ENCODE measurements around the gene CORIN.
"Not testable (repeated sequence)": the region's sequence is repeated elsewhere in the genome, so short reads cannot be mapped to it uniquely, and the experiment has no call there.

Gene CORIN

GRCh38 chr4:47555920-47556319, 281.9 kb downstream of the CORIN start:
- H3K18ac ChIP-seq (ENCODE audit: low read depth in 1 of 2, low read length in 2 of 2); H3K14ac ChIP-seq (ENCODE audit: low read length in 2 of 2); H3K4me3 ChIP-seq (ENCODE audit: insufficient read depth in 1 of 2, low read depth in 1 of 2, low read length in 2 of 2); H4K91ac ChIP-seq (ENCODE audit: low read length); H2AK5ac ChIP-seq (ENCODE audit: low read length, severe bottlenecking); H3K27ac ChIP-seq (ENCODE audit: low read length, poor library complexity, severe bottlenecking); H2BK120ac ChIP-seq (ENCODE audit: low read depth, low read length); H2BK12ac ChIP-seq (ENCODE audit: low read length in 2 of 2); H2AFZ ChIP-seq (ENCODE audit: low read depth, low read length); H3K4me1 ChIP-seq (ENCODE audit: control insufficient read depth, insufficient read depth, low read depth, low read length); H3K9ac ChIP-seq (ENCODE audit: low read length); H3K4ac ChIP-seq (ENCODE audit: low read depth in 1 of 2, low read length in 2 of 2); H2BK15ac ChIP-seq (ENCODE audit: low read depth, poor library complexity, severe bottlenecking); DNase-seq; H3K4me2 ChIP-seq (ENCODE audit: low read length, poor library complexity, severe bottlenecking); H3K9me3 ChIP-seq (ENCODE audit: control insufficient read depth, low read length); H3K79me1 ChIP-seq (replicated peaks; ENCODE audit: low read length, poor library complexity, severe bottlenecking); H2BK5ac ChIP-seq (ENCODE audit: low read depth, low read length, poor library complexity, severe bottlenecking); H3K23ac ChIP-seq (ENCODE audit: low read length in 2 of 2); H3K27me3 ChIP-seq (ENCODE audit: control insufficient read depth in 1 of 2, insufficient read depth in 1 of 2, low read length in 2 of 2); H4K8ac ChIP-seq (ENCODE audit: low read length): not testable (repeated sequence)
- H3K36me3 ChIP-seq (ENCODE audit: control insufficient read depth in 1 of 2, insufficient read depth in 2 of 2, low read depth in 1 of 2, low read length in 2 of 2), result peaks cover 15 to 47% of the 10 kb centered on the region in 2 experiments
- 89% methylated on average over 3 of the region's 3 CpGs for WGBS

- no peak overlapping the region for H2AFZ ChIP-seq (ENCODE audit: low read depth, low read length)
- DNase-seq, result no peak
- no peaks in the 10 kb centered on the region for H3K9me3 ChIP-seq (ENCODE audit: control insufficient read depth, low read length)
- no peaks in the 10 kb centered on the region for H3K27me3 ChIP-seq (ENCODE audit: control insufficient read depth in 1 of 2, insufficient read depth in 1 of 2, low read length in 2 of 2)
- no peak overlapping the region for H3K4me2 ChIP-seq (ENCODE audit: low read length, poor library complexity, severe bottlenecking)
- H3K27ac ChIP-seq (ENCODE audit: low read length, poor library complexity, severe bottlenecking), result no peak overlapping the region
- no peak overlapping the region for H2AK5ac ChIP-seq (ENCODE audit: low read length, severe bottlenecking)
- H3K23ac ChIP-seq (ENCODE audit: low read length in 2 of 2), result no peak overlapping the region
- no peak overlapping the region for H3K4ac ChIP-seq (ENCODE audit: low read depth in 1 of 2, low read length in 2 of 2)
- no peak overlapping the region for H3K9ac ChIP-seq (ENCODE audit: low read length)
- H3K4me3 ChIP-seq (ENCODE audit: insufficient read depth in 1 of 2, low read depth in 1 of 2, low read length in 2 of 2), result no peak overlapping the region
- H3K36me3 ChIP-seq (ENCODE audit: control insufficient read depth in 1 of 2, insufficient read depth in 2 of 2, low read depth in 1 of 2, low read length in 2 of 2), result peaks cover 16 to 41% of the 10 kb centered on the region in 2 experiments
- no peaks in the 10 kb centered on the region for H3K79me1 ChIP-seq (replicated peaks; ENCODE audit: low read length, poor library complexity, severe bottlenecking)
- no peaks in the 10 kb centered on the region for H3K4me1 ChIP-seq (ENCODE audit: control insufficient read depth, insufficient read depth, low read depth, low read length)
- no CpG with 5 or more reads among the region's 2 CpGs for WGBS
- no peak overlapping the region for H2BK5ac ChIP-seq (ENCODE audit: low read depth, low read length, poor library complexity, severe bottlenecking)
- H4K8ac ChIP-seq (ENCODE audit: low read length), result no peak overlapping the region
- no peak overlapping the region for H2BK120ac ChIP-seq (ENCODE audit: low read depth, low read length)
- H3K18ac ChIP-seq (ENCODE audit: low read depth in 1 of 2, low read length in 2 of 2), result no peak overlapping the region
- H2BK15ac ChIP-seq (ENCODE audit: low read depth, poor library complexity, severe bottlenecking), result no peak overlapping the region
- H4K91ac ChIP-seq (ENCODE audit: low read length), result no peak overlapping the region
- H2BK12ac ChIP-seq (ENCODE audit: low read length in 2 of 2), result no peak overlapping the region
- H3K14ac ChIP-seq (ENCODE audit: low read length in 2 of 2), result no peak overlapping the region
These were observed 284.3 kb downstream of the CORIN start for GRCh38 chr4:47553329-47554125.

- H3K23ac ChIP-seq (ENCODE audit: low read length in 2 of 2), result no peak overlapping the region
- H3K18ac ChIP-seq (ENCODE audit: low read depth in 1 of 2, low read length in 2 of 2), result no peak overlapping the region
- no peak overlapping the region for H2AK5ac ChIP-seq (ENCODE audit: low read length, severe bottlenecking)
- no peak overlapping the region for H3K4me2 ChIP-seq (ENCODE audit: low read length, poor library complexity, severe bottlenecking)
- H3K4me1 ChIP-seq (ENCODE audit: control insufficient read depth, insufficient read depth, low read depth, low read length), result no peaks in the 10 kb centered on the region
- peaks cover 11 to 47% of the 10 kb centered on the region in 2 experiments for H3K36me3 ChIP-seq (ENCODE audit: control insufficient read depth in 1 of 2, insufficient read depth in 2 of 2, low read depth in 1 of 2, low read length in 2 of 2)
- no peak overlapping the region for H2BK12ac ChIP-seq (ENCODE audit: low read length in 2 of 2)
- H3K4ac ChIP-seq (ENCODE audit: low read depth in 1 of 2, low read length in 2 of 2), result no peak overlapping the region
- no peak overlapping the region for H3K9ac ChIP-seq (ENCODE audit: low read length)
- no peak overlapping the region for H2BK15ac ChIP-seq (ENCODE audit: low read depth, poor library complexity, severe bottlenecking)
- no peak overlapping the region for H2BK5ac ChIP-seq (ENCODE audit: low read depth, low read length, poor library complexity, severe bottlenecking)
- peak; percentile 10 for DNase-seq
- no peak overlapping the region for H3K27ac ChIP-seq (ENCODE audit: low read length, poor library complexity, severe bottlenecking)
- H3K14ac ChIP-seq (ENCODE audit: low read length in 2 of 2), result no peak overlapping the region
- H2BK120ac ChIP-seq (ENCODE audit: low read depth, low read length), result no peak overlapping the region
- no peak overlapping the region for H4K8ac ChIP-seq (ENCODE audit: low read length)
- H3K9me3 ChIP-seq (ENCODE audit: control insufficient read depth, low read length), result no peaks in the 10 kb centered on the region
- peaks cover under 1% of the 10 kb centered on the region for H3K79me1 ChIP-seq (replicated peaks; ENCODE audit: low read length, poor library complexity, severe bottlenecking)
- H3K27me3 ChIP-seq (ENCODE audit: control insufficient read depth in 1 of 2, insufficient read depth in 1 of 2, low read length in 2 of 2), result no peaks in the 10 kb centered on the region
- no peak overlapping the region for H4K91ac ChIP-seq (ENCODE audit: low read length)
- H2AFZ ChIP-seq (ENCODE audit: low read depth, low read length), result no peak overlapping the region
- no peak overlapping the region for H3K4me3 ChIP-seq (ENCODE audit: insufficient read depth in 1 of 2, low read depth in 1 of 2, low read length in 2 of 2)
These were observed 286.2 kb downstream of the CORIN start for GRCh38 chr4:47551682-47552081.

GRCh38 chr4:47550899-47551548, 286.8 kb downstream of the CORIN start:
- Histone ChIP-seq H2BK12ac (ENCODE audit: low read length in 2 of 2) (no peak overlapping the region), H2AFZ (ENCODE audit: low read depth, low read length) (no peak overlapping the region)
- WGBS, result over 99% methylated on average over 6 of the region's 7 CpGs

More at GRCh38 chr4:47550899-47551548, 286.8 kb downstream of the CORIN start:
- peaks cover 2% of the 10 kb centered on the region for H3K79me1 ChIP-seq (replicated peaks; ENCODE audit: low read length, poor library complexity, severe bottlenecking)
- no peak overlapping the region for H3K4me3 ChIP-seq (ENCODE audit: insufficient read depth in 1 of 2, low read depth in 1 of 2, low read length in 2 of 2)
- no peak overlapping the region for H2AK5ac ChIP-seq (ENCODE audit: low read length, severe bottlenecking)
- no peak overlapping the region for H3K18ac ChIP-seq (ENCODE audit: low read depth in 1 of 2, low read length in 2 of 2)
- H3K27ac ChIP-seq (ENCODE audit: low read length, poor library complexity, severe bottlenecking), result no peak overlapping the region
- no peak overlapping the region for H3K4ac ChIP-seq (ENCODE audit: low read depth in 1 of 2, low read length in 2 of 2)
- no peak overlapping the region for H3K14ac ChIP-seq (ENCODE audit: low read length in 2 of 2)
- H2BK120ac ChIP-seq (ENCODE audit: low read depth, low read length), result no peak overlapping the region
- no peaks in the 10 kb centered on the region for H3K9me3 ChIP-seq (ENCODE audit: control insufficient read depth, low read length)
- H3K9ac ChIP-seq (ENCODE audit: low read length), result no peak overlapping the region
- H3K4me1 ChIP-seq (ENCODE audit: control insufficient read depth, insufficient read depth, low read depth, low read length), result no peaks in the 10 kb centered on the region
- no peak overlapping the region for H3K23ac ChIP-seq (ENCODE audit: low read length in 2 of 2)
- H2BK15ac ChIP-seq (ENCODE audit: low read depth, poor library complexity, severe bottlenecking), result no peak overlapping the region
- H3K27me3 ChIP-seq (ENCODE audit: control insufficient read depth in 1 of 2, insufficient read depth in 1 of 2, low read length in 2 of 2), result no peaks in the 10 kb centered on the region
- H3K36me3 ChIP-seq (ENCODE audit: control insufficient read depth in 1 of 2, insufficient read depth in 2 of 2, low read depth in 1 of 2, low read length in 2 of 2), result peaks cover 14 to 54% of the 10 kb centered on the region in 2 experiments
- H2BK5ac ChIP-seq (ENCODE audit: low read depth, low read length, poor library complexity, severe bottlenecking), result no peak overlapping the region
- no peak for DNase-seq
- no peak overlapping the region for H4K8ac ChIP-seq (ENCODE audit: low read length)
- H4K91ac ChIP-seq (ENCODE audit: low read length), result no peak overlapping the region
- no peak overlapping the region for H3K4me2 ChIP-seq (ENCODE audit: low read length, poor library complexity, severe bottlenecking)
